Activated CD4-positive, alpha-beta T cell treated with anti-CD3 and anti-CD28 coated beads, Interleukin-2, Interleukin-4, amounts not matched to agents 100 ng/mL and 50 ng/mL, durations not matched to agents 16 hours and 8 hours (primary cell): ENCODE measurements around the gene IFI6.
"Not testable (repeated sequence)": the region's sequence is repeated elsewhere in the genome, so short reads cannot be mapped to it uniquely, and the experiment has no call there.

Source experiments
- DNase-seq: peaks from one replicate; pipeline ENCODE4 v3.0.0-alpha.2; 2020; ENCODE audit warnings: low spot score

Gene IFI6

GRCh38 chr1:27671964-27672749 lies at the start of gene IFI6:
IFI6 (minus strand) TSS chr1:27672192; CDS start chr1:27669314, 2,878 bp downstream.
- peak; percentile 86 for DNase-seq

DNA sequence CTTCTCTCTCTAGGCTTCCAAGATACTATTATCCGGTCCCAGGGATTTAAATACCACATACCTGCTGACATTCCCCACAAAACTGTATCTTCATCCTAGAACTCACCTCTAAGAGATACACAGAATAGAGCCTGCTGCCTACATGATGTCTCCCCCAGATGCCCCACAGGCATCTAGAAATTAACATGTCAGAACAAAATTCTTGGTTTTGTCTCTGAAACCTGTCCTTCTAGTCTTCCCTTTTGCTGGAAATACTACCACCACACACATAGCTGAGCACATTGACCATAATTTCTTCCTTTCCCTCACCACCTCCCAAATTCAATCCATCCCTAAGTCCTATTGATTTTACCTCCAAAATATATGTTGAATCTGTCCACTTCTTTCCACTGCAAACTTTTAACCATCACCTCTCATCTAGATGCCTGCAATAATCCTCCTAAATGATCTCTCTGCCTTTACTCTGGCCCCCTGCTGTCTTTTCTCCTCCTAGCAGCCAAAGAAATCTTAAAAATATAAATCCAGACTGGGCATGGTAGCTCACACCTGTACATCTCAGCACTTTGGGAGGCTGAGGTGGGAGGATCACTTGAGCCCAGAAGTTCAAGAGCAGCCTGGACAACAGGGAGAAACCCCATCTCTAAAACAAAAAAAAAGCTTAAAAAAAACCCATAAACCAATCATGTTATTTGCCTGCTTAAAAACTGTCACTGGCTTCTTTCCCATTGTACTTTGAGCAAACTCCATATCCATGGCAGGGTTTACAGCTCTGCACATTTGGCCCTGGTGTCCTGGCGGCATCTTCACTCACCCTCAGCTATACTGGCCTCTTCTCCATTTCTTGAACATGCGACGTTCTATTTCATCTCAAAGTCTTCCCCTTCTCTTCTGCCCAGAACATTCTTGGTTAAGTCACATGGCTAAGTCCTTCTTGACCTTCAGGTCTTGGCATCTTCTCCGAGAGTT lies 47.6 kb upstream of the IFI6 start:
- no peak for DNase-seq

DNA sequence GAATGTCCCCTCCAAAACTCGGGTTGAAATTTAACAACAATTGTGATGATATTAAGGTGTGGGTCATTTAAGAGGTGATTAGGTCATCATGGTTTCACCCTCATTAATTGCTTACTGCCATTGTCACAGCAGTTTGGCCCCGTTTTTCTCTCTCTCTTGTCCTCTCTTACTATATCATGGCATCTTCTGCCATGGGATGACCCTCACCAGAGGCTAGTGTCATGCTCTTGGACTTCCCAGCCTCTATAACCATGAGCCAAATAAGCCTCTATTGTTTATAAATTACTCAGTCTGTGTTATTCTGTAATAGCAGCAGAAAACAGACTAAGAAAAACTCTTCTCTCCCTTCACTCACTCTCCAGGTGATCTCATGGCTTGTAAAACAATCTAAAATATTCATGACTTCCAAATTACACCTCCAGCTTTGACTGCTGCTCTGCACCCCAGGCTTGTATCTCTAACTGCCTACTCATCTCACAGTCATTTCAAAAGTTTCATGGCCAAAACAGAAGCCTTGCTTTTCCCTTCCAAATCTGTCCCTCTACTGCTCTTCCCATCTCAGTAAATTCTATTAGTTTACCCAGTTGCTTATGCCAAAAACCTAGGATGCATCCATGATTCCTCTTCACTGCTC lies 44.4 kb upstream of the IFI6 start:
- no peak for DNase-seq

DNA sequence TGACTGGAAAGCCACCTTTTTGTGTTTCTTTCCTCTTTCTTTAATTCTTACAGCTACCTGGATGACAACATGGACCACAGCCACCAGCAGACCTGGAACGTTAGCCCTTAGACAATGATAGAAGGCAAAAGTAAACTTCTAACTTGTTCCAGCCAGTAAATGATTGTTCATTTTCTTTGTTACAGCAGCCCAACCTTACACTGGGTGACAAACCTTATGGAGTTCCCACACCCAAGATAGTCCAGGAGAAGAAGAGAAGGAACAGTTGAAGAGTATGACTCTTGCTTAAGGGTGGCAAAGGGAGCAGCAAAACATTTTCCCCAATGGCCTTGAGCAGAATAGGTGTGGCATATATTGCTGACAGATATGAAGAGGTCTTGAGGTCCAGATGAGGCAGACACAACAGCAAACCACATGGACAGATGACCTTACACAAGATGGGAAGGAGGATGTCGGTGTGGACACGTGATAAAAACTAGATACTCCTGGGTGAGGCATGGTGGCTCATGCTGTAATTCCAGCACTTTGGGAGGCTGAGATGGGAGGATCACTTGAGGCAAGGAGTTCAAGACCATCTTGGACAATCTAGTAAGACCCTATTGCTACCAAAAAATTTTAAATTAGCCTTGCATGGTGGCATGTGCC lies 42.0 kb upstream of the IFI6 start:
- no peak for DNase-seq

GRCh38 chr1:27713139-27713725 lies 41.2 kb upstream of the IFI6 start:
- DNase-seq: no peak

- DNase-seq: no peak
These were observed 38.6 kb upstream of the IFI6 start for GRCh38 chr1:27710574-27710973.

GRCh38 chr1:27705545-27705944 lies 33.6 kb upstream of the IFI6 start:
- DNase-seq: no peak

DNA sequence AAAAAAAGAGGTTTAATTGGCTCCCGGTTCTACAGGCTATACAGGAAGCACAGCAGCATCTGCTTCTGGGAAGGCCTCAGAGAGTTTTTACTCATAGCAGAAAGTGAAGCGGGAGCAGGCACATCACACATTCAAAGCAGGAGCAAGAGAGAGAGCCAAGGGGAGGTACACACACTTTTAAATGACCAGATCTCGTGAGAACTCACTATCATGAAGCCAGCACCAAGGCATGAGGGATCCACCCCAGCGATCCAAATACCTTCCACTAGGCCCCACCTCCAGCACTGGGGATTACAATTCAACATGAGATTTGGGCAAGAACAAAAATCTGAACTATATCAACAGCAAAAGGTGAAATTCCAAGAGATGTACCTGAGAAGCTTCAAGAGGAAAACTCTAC lies 33.0 kb upstream of the IFI6 start:
- DNase-seq: no peak

DNA sequence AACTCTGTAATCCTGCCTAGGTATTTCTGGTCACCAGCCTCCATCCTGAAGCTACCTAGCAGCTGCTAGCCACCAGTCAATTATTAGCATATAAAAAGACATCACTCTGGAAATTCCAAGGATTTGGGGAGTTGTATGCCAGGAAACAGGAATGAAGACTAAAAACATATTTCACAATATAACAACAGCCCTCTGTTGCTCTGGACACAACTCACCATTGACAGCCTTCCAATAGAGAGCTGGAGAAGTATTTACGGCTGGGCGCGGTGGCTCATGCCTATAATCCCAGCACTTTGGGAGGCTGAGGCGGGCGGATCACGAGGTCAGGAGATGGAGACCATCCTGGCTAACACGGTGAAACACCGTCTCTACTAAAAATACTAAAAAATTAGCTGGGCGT lies 24.8 kb upstream of the IFI6 start:
- DNase-seq: not testable (repeated sequence)

DNA sequence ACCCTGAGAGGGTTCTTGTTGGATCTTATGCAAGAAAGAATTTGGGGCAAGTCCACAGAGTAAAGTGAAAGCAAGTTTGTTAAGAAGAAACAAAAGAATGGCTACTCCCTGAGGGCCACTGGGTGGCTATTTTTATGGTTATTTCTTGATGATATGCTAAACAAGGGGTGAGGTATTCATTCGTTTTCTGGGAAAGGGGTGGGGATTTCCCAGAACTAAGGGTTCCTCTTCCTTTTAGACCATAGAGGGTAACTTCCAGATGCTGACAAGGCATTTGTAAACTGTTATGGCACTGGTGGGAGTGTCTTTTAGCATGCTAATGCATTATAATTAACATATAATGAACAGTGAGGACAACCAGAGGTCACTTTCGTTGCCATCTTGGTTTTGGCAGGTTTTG lies 18.2 kb upstream of the IFI6 start:
- DNase-seq: peak; percentile 6

- DNase-seq: peak; percentile 4
These were observed 17.6 kb upstream of the IFI6 start for GRCh38 chr1:27689423-27690173.

DNA sequence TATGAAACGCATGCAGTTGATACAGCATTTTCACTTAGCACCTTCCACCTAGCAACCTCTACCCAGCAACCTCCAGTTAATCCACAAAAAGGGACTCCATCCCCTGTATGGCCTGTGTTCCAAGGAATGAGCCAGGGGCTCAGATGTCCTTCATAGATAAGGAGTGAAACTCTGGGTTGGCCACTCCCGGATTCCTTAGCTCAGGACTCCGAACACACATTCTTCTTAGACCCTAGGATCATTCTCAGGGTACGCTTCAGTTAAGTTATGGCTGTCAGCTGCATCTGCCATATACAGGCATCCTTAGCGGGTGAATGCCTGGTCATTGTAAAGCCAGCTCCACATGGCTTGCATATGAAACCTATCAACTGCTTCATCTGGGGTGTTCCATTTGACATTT lies 15.9 kb upstream of the IFI6 start:
- DNase-seq: no peak

DNA sequence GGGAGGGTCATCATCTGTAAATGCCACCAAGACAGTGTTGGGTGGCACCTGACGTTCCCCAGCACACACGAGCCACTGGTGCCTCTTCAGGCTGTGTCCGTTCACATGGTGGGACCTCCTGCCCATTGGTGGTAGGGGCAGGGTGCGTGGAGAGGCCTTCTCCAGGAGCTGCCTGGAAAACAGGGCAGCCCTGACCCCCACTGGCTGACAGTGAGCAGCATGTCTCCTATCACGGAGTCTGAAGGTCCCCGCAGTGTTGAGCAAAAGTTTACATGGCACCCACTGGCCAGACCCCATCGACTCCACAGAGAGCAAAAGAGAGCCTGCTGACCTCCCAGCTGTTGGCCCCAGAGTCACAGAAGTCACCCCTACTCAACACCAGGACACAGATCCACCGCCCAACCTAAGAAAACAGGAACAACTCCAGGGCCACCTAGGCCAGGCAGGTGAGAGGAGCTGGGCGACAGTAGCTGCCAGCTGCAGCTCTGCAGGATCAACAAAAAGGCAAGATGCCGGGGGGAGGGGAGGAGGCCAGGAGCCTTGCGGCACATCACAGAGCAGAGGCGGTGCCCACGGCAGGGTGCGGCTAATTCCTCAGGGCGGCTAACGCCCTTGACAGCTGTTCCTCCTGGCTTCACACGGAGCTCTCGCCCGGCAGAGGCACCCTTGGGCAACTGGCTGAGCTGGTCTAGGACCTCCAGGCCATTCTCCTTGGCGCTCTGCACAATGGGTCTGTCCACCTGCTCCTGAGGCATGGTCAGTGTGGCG lies 14.4 kb upstream of the IFI6 start:
- DNase-seq: no peak

GRCh38 chr1:27684176-27684575 lies 12.2 kb upstream of the IFI6 start:
- DNase-seq: no peak

- DNase-seq: no peak
These were observed 10.5 kb upstream of the IFI6 start for GRCh38 chr1:27682351-27682944.

- DNase-seq: not testable (repeated sequence)
These were observed 9.6 kb upstream of the IFI6 start for GRCh38 chr1:27681580-27681979.

DNA sequence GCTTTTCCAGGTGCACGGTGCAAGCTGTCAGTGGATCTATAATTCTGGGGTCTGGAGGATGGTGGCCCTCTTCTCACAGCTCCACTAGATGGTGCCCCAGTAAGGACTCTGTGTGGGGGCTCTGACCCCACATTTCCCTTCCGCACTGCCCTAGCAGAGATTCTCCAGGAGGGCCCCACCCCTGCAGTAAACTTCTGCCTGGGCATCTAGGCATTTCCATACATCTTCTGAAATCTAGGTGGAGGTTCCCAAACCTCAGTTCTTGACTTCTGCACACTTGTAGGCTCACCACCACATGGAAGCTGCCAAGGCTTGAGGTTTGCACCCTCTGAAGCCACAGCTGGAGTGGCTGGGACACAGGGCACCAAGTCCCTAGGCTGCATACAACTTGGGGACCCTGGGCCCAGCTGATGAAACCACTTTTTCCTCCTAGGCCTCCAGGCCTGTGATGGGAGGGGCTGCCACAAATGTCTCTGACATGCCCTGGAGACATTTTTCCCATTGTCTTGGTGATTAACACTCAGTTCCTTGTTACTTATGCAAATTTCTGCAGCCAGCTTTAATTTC lies 8.3 kb upstream of the IFI6 start:
- DNase-seq: not testable (repeated sequence)

- no peak for DNase-seq
These were observed 6.8 kb upstream of the IFI6 start for GRCh38 chr1:27678747-27679146.

- no peak for DNase-seq
These were observed 4.4 kb upstream of the IFI6 start for GRCh38 chr1:27676410-27676809.
